Measurements from ENCODE around the gene ACTG1.

Gene ACTG1

DNA sequence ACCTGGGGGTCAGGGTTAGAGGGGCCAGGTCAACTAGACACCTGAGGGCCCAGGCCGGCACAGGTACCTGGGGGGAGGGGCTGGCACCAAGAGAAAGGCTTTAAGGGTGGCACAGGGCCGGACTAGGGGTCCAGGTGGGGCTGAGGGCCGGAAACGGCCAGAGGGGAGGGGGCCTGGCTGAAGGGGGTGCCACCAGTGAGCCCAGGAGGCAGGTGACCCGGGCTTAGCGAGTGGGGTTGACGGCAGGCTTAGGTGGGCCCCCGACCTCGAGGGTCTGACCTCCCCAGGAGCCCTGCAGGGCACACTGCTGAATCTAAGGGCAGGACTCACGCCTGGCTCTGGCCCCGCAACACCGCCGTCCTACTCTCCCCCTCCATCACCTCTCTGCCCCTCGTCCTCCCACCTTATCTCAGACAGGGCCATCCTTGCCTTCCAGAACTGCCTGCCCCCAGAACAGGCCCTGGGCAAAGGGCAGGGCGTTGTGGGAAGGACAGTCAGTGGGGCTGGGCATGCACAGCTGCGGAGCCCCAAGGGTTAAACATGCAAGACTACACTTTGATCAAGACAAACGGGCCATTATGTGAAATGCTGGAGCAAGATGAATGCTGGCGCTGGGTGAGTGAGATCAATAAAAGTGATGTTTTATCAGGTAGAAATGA, 44.4 kb downstream of the ACTG1 start:
- DNase-seq (ENCODE audit: low read depth in 4 of 4, low spot score in 1 of 4): no peak

DNA sequence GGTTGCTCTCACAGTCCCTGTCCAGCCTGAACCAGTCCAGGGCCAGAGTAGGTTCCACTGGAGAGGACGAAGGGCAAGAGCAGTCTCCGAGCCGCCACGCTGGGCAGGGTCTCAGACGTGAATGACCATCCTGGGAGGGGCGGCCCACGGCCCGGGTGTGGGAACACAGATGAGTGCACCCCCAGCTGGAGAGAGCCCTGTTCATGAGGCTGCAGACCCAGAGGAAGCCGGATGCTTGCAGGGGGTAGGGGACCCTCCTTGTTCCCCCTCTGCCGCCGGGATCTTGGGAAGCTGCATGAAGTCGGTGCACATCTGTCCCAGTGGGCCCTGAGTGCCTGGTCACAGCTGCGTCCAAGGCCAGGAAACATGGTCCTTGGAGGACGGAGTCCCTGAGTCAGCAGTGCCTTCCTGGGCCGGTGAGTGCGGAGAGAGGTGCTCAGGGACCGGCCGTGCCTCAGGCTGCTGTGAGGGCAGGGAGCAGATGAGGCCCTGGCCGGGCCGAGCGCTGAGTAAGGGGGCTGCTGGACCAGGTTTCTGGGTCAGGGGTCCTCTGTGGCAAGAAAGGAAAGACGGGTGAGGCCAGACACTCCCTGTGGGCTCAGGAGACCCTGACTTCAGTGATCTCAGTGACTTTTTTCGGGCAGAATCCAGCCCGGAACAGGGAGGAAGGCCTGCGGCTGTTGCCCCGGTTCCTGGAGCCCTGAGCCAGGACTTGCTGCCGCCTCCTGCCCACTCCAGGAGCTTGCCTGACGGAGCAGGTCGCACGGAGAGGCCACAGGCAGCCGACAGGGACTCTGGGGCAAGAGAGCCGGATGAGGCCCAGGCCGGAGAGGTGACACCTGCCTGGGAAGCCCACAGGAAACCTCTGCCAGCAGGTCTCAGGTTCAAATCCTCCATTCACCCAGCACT, 45.8 kb downstream of the ACTG1 start:
- DNase-seq (ENCODE audit: low read depth in 4 of 4, low spot score in 1 of 4): no peak

DNA sequence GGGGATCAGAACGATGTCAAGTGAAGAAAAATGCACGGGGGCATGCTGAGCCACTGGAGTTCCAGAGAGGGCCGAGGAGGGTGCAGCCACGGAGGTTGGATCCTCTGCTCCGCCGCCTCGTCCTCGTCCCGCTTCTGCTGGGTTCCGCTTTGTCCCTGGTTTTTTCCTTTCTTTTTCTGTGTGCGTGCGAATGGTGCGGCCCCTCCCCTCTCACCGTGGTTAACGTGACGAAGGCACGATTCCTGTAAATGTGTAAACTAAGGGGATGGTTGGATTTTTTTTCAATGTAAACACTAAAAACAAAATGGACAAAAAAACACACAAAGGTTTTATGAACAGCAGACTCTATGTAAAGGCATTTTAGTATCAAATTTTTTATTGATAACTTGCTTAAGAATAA, 46.7 kb downstream of the ACTG1 start:
- no peak for DNase-seq (ENCODE audit: low read depth in 4 of 4, low spot score in 1 of 4)

DNA sequence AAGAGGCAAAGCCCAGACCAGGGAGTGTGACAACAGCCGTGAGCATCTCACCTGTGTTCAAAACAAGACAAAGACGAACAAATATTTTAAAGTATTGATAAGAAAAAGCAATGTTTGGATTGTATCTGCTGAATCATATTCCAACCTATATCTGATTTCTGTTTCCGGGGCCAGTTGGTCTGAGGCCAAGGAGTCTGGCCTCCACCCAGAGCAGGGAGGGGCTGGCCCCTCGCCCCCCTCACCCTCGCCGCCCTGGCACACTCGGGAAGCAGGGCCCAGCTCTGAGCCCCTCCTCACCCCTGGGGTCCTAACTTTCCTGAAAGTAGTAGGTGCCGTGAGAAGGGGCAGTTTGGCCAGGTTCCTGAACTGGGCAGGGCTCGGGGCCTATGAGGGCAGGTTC, 48.0 kb downstream of the ACTG1 start:
- DNase-seq (ENCODE audit: low read depth in 4 of 4, low spot score in 1 of 4): no peak

DNA sequence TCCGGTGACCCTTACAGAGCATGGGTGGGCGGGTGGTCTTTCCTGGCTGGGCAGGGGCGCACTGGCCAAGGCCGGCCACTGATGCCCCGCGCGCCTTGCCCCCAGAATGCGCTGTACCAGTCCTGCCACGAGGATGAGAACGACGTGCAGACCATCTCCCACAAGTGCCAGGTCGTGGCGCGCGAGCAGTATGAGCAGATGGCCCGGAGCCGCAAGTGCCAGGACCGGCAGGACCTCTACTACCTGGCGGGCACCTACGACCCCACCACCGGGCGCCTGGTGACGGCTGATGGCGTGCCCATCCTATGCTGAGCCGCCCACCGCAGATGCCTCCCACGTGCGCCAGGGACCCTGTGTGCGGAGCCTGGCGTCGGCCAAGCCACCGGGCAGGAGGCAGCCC, 49.1 kb downstream of the ACTG1 start:
- DNase-seq (ENCODE audit: low read depth in 4 of 4, low spot score in 1 of 4): no peak

DNA sequence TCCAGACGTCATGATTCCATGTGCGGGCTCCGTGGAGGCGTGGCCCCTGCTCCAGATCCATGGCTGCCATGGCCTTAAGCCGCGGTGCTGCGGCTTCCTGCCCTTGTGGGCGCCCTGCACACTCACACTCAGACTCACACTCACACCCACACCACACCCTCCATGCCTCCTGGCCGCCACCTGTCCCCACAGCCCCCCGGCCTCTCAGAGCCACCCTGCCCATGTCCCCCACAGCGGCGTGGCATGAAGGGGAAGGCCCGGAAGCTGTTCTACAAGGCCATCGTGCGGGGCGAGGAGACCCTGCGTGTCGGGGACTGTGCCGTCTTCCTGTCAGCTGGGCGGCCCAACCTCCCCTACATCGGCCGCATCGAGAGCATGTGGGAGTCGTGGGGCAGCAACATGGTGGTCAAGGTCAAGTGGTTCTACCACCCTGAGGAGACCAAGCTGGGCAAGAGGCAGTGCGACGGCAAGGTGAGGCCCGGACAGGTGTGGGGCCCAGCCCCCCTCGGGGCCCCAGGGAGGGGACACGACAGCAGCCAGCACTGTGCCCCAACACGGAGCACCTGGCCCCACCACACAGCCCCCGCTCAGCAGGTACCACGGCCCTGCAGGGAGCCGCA, 50.0 kb downstream of the ACTG1 start:
- DNase-seq (ENCODE audit: low read depth in 4 of 4, low spot score in 1 of 4): no peak

DNA sequence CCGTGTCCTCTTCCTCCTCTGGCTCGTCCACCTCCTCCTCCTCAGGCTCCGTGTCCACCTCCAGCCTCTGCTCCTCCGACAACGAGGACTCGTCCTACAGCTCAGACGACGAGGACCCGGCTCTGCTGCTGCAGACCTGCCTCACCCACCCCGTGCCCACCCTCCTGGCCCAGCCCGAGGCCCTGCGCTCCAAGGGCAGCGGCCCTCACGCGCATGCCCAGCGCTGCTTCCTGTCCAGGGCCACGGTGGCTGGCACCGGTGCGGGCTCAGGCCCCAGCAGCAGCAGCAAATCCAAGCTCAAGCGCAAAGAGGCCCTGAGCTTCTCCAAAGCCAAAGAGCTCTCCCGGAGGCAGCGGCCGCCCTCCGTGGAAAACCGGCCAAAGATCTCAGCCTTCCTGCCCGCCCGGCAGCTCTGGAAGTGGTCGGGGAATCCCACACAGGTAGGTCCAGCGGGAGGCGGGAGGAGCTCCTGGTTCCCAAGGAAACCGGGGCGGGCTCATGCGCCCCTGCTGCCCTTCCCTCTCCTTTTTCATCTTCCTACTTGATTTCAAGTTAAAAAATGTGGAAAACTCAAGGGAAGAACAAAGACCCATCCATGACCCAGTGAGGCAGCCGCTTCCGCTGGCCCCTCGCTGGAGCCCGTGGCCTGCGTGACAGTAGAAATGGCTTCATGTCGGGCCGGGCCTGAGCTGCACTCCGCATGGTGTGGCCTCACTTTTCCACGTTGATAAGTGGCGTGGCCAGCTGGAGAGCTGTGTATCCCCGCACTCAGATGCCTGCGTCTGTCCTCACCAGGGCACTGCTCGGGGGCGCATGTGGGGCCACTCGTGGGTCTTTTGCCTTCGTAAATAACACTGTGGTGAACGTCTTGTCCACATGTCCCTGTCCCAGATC, 50.7 kb downstream of the ACTG1 start:
- DNase-seq (ENCODE audit: low read depth in 4 of 4, low spot score in 1 of 4): no peak

DNA sequence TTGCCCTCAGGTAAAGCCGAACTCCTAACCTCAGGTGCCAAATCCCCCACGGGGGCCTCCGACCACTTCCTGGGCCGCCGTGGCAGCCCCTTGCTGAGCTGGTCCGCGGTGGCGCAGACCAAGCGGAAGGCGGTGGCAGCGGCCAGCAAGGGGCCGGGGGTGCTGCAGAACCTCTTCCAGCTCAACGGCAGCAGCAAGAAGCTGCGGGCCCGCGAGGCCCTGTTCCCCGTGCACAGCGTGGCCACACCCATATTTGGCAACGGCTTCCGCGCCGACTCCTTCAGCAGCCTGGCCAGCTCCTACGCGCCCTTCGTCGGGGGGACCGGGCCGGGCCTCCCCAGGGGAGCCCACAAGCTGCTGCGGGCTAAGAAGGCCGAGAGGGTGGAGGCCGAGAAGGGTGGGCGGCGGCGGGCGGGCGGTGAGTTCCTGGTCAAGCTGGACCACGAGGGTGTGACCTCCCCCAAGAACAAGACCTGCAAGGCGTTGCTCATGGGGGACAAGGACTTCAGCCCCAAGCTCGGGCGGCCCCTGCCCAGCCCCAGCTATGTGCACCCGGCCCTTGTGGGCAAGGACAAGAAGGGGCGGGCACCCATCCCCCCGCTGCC, 51.6 kb downstream of the ACTG1 start:
- DNase-seq (ENCODE audit: low read depth in 4 of 4, low spot score in 1 of 4): no peak

Measured in stimulated activated CD4-positive, alpha-beta T cell treated with anti-CD3 and anti-CD28 coated beads, Interleukin-1b, Interleukin-23, amount 100 ng/mL, for 24 hours (primary cell).